GM18507 (cell line): ENCODE results near the gene AP4B1.

Source experiments
- DNase-seq: peaks from one replicate; pipeline ENCODE4 v3.0.0; 2011; ENCODE audit warnings: low read depth; ENCODE audit not compliant: insufficient read length; ENCODE audit errors: extremely low spot score
- FAIRE-seq: peaks from 2 replicates; lab custom pipeline; 2011; peaks lifted over from hg19 to GRCh38; lab: Jason Lieb, UNC

AP4B1 gene

DNA sequence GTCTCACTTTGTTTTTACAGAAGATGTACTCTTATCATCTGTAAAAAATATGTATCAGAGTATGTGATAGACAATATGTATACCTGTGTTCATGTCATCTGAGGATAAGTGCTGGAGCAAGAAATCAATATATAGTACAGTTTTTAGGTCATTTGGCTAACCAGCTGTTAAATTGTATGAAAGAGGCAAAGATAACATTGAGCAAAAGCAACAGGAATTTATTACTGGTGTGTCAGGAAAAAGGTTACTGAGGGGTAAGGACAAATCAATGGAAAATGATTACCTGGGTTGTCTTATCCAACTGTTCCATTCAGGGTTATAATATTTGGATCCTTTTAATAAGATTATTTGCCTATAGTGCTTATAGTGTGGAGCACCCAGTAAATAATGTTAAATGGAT lies 29.4 kb upstream of the AP4B1 start:
- no peak for FAIRE-seq
- no peak for DNase-seq

DNA sequence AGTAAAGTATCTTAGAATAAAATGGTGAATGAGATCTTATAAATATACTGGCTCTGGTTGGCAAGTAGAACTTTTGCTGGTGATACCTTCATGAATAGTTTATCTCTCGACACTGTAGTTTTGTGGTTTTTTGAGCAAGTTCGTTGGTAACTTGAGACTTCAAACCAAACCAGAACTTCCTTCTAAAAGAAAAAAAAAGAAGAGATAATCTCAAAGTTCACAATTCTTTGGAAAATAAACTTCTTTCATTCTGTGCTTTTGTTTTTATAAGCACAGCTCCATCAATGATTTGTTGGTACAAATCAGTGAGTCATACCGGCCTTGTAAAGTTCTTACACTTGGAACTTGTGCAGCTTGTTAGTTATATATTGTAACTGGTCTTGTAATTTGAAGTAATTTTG lies 26.9 kb upstream of the AP4B1 start:
- DNase-seq (no peak), FAIRE-seq (no peak)

DNA sequence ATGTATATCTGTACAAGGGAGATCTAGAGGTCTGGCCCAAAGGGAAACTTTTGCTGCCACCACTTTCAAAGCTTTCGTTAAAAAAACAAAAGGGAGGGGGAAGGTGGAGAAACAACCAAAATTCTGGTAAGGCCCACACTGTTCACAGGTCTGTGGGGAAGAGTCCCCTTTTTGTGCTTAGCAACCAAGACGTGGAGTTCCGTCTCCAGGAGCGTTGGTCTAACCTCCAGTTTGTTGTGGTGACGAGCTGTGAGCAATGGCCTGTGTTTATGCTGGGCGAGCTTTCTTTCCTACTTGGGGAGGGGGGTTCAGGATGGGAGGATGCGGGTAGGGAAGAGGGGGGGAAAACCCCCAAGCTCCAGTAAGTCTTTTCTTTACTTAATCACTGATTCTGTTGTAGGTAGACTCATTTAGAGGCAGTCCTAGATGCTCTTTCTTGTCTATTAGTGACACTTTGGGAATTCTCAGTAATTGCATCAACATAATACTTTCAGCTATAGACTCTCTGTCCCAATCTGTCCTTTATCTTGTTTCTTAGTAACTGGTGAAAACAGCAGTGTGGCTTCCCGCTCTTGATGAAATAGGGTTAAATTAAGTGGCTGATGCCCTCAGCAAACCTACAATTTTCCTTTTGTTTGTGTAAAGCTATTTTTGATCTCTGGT lies 26.0 kb upstream of the AP4B1 start:
- DNase-seq (no peak), FAIRE-seq (peak; percentile 42)

DNA sequence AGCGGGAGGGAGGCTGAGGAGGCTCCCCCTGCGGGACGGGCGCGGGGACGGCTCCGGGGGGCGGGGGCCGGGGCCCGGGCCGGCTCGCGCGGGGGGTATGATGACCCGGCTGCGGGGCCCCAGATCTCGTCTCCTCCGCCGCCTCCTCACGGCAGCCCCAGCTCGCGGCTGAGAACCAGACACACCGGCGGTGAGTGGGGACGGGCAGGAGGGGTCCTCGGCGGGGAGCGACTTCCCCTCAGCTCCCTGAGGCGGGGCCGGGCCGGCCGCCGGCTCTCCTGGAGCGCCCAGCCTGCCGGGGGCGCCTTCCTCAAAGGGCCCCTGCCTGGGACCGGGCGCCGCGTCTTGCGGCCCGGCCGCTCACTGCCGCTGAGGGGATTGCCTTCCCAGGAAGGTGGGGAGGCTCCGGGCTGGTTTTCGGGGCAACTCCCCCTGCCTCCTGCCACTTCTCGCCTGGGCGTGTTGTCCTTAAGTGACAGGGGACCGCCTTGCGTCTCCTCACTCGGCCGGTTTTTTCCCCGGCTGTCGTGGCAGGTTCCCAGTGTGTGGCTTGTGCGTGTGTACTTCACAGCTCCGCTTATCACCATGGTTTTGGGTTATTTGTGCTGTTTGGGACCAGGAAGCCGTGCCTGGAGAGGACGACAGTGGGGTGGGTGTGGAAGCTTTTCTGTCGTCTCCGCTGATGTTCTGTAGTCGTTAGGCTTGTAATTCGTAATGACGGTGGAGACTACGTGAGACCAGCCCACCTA lies 25.3 kb upstream of the AP4B1 start:
- FAIRE-seq (peak; percentile 45), DNase-seq (no peak)

DNA sequence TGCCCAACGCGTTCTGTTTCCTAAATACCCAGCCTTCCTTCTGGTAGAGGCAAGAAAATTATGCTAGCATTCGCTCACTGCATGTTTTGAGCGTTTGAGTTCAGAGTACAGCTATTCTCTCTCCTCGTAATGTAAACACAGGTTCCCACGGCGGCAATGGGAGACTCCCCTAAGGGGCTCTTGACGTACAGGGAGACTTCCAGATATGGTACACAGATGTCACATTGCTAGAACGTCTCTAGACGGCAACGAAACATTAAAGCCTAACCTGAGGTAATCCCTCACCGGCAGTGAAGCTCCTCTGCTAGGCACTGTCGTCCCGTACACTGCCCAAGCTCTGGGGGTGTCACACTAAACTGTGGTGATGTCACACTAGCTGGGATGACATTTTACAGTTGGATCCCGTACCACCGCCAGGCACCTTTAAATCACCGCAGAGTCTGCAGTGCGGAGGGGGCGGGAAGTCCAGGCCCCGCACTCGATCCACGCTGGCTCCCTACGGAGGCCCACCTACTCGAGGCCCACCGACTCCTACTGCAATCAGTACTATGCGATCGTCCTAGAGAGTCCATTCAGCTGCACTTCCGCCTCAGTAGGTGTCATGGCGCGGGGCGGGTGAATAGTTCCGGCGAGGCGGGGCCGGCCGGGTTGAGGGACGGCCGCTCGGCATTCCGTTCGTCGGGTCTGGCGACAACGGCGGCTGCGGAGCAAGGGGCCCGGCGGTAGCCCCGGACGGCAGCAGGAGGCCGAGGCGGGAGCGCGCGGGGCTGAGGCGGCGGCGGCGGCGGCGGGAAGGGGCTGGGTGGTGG lies 24.5 kb upstream of the AP4B1 start, which contains the start of gene HIPK1:
TSS of gene HIPK1 (plus strand) at position 384 of the 809 bp plus-strand sequence.
- FAIRE-seq (peak; percentile 85), DNase-seq (peak; percentile 78)

DNA sequence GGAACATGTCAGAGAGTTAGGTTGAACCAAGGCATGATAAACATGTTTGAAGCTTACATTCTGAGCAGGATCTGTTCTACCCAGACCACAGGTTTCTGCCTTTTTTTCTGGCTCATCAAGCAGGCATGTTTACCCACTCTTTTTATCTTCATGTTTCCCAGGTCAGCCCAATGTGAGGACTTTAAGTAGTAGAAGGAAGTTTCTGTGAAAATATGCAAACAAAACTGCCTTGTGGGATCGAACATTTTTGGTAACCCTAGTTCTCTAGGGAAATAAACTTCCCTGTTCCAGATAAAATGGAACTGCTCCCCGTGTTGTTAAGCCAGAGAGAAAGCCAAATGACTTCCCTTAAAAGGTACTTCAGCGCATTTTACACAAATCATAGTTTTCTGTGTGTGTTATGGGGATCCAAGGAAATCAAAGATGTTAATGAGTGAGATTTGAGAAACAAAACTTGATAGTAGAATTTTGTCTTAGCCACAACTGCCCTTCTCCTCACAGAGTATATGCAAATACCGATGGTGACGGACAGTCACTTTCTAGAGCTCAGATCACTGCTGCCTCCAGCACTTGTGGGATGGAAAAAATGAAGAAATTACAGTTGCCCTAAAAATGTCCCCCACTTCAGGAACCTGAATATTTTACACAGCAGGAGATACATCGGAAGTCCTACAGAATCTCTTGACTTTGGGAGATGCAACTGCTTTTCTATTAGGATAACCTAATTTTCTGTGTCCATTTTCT lies 23.8 kb upstream of the AP4B1 start:
- FAIRE-seq (peak; percentile 71), DNase-seq (no peak)

DNA sequence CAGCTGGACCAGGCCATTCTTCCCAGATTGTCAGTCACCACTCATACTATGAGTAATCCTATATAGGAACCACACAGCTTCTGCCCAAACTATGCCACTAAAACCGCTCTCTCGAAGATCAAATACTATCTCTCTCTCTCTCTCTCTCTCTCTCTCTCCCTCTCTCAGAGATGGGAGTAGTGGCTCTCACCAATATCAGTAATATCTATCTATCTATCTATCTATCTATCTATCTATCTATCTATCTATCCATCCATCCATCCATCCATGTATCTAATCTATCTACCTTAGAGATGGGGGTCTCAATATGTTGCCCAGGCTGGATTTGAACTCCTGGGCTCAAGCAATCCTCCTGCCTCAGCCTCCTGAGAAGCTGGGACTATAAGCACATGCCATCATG lies 19.9 kb upstream of the AP4B1 start:
- no peak for FAIRE-seq
- no peak for DNase-seq

DNA sequence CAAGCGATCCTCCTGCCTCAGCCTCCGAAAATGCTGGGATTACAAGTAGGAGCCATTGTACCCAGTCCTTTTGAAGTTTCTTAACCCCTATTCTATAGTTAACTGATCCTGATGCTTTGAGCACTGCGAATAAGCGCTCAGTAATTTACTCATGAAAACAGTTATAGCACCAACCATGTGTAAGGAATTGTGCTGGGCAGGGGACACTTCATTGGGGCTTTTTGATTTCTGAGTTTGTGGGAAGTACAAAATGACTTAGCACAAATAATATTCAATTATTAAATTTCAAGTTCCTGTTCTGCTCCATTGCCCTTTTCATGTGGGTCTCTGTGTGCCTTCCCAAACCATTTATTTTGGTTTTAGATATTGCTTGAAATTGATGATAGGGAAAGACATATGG lies 18.4 kb upstream of the AP4B1 start:
- FAIRE-seq (no peak), DNase-seq (no peak)

DNA sequence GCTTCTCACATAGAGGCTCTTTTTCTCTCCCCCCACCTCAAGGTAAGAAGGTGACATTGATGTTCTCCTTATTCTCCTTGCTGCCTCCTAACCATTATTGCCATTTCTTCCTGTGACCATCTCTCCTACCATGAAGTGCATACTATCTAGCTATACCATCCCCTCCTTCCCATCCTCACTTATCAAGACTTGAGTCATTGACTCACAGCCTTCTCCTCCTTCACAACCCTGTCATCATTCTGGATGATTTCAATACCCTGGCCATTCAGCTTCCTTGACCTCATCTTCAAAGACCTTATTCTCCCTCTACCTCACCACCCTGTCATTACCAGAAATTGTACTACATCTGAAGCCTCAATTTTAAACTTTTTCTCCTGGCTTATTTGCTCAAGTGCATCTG lies 13.6 kb upstream of the AP4B1 start:
- DNase-seq (no peak), FAIRE-seq (no peak)

DNA sequence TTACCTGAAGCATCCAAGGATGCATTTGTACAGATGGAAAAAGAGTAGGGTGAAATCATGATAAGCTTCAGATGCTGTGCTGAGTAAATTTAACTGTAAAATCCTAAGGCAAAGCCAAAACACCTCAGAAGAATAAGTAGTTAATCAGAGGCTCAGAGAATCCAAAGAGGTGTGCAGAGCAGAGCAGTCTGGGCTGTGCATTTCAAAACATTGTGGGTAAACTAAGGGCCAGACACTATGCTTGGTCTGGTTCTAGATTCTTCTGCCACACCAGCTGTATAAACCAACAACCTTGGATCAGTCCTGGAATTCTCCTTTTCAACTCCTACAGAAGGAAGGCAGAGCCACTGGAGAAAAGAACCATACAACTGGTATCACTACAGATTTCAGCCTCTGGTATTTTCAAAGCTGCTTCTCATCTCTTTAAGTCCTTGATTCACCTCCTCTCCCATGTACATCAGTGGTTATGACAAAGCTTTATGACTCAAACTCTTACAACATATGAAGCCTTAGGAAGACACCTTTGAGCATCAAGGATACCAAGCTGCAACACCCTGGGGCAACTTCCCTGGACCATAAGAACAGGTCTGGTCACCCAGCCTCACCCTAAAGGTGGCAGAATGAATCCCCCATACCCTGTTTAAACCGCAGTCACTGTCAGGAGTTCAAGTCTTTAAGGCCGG lies 12.9 kb upstream of the AP4B1 start:
- FAIRE-seq, result no peak
- no peak for DNase-seq

DNA sequence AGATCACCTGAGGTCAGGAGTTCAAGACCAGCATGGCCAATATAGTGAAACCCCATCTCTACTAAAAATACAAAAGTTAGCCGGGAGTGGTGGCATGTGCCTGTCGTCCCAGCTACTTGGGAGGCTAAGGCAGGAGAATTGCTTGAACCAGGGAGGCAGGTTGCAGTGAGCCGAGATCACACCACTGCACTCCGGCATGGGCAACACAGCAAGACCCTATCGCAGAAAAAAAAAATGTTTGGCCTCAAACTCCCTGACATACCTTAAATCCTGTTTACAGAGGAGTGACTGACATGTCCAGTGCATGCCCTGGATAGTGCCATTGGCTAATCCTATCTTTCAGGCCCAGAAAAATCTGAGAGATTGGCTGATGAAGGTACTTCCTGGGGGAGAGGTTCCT lies 12.4 kb upstream of the AP4B1 start:
- DNase-seq (no peak), FAIRE-seq (no peak)

DNA sequence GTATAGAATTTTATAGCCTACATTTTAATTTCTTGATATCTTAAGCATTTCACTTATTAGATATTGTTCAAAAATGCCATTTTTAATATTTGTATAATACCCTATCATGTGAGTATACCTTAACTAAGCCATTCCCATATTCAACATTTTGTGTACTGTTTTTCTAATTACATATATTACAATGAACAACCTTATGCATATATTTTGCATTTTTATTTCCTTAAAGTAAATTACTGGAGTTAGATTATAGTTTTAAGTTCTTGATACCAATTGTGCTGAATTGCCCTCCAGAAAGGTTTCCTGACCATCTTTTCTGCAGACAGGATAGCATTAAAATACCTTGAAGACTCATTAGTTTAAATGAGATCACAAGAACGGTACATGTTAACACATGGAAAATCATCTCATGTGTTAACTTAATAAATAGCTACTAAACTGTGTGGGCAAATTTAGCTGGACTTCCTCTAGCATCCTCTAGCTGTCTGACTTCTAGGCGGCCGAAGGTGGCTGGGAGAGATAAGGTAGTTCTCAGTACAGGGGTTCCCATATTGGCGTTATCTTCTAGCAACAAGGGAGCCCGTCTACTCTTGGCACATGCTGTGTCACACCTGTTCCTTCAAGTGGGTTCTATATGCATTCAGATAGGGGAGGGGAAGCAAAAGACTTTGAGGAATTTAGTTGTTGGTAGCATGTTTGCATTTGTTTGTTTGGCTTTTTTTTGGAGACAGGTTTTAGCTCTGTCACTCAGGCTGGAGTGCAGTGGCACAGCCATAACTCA lies 9.5 kb upstream of the AP4B1 start:
- FAIRE-seq (no peak), DNase-seq (no peak)

DNA sequence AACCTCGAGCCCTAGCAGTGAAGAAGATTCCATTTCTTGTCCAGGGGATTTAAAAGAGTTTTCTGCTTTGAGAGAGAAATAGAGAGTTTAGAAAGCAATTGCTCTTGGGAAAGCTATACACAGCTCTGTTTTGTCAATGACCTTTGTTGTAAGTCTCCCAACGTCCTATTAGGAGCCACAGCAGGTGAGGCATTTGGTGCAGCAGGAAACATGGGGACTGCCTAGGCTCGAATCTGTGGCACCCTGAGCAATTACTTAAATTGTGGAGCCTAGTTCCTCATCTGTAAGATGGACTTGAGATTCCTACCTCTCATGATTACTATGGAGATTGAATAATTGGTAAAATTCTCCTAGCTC lies 8.7 kb upstream of the AP4B1 start:
- DNase-seq (no peak), FAIRE-seq (no peak)

DNA sequence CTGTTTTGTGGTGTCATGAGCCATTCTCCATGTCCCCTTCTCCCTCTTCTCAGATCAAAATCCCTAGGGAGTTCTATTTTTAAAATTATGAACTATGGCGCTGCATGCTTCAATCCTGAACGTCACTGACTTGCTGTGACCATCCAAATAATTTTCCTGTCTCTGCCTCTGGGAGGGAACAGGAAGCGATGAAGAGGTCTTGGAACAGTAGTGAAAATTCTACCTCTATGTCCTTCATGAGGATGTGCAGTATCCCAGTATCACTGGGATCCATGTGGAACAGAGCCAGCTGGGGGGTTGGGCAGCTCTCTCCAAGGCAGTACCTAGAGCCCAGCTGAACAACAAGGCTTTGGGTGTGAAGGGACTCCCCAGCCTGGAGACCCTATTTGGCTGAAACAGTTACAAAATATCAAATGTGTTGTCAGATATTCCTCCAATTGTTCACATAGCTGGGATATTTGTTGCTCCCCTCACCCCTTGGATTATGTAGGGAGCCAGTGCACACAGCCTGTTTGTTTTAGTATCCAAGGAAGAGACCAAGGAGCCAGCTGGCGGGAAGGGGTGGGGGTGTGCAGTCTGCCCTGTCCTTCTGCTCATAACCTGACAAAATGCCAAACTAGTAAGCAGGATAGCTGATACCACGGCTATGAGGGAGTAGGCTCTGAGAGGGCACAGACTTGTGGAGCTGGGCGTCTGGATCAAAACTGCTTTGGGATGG lies 8.2 kb upstream of the AP4B1 start:
- DNase-seq, result no peak
- FAIRE-seq, result no peak

DNA sequence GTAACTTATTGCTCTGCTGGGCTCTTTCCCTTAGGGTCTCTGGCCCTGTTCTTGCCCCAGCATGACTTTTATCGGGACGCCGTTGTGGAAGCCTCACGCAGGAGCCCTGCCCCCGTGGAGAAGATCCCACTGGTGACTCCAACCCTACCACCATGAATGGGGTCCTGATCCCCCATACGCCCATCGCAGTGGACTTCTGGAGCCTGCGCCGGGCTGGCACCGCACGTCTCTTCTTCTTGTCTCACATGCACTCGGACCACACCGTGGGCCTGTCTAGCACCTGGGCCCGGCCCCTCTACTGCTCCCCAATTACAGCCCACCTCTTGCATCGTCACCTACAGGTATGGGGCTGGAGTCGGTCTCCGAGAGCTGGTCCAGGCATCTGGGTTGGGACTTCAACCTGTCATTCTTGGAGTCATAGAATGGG lies 849 bp upstream of the AP4B1 start:
- FAIRE-seq, result no peak
- no peak for DNase-seq

DNA sequence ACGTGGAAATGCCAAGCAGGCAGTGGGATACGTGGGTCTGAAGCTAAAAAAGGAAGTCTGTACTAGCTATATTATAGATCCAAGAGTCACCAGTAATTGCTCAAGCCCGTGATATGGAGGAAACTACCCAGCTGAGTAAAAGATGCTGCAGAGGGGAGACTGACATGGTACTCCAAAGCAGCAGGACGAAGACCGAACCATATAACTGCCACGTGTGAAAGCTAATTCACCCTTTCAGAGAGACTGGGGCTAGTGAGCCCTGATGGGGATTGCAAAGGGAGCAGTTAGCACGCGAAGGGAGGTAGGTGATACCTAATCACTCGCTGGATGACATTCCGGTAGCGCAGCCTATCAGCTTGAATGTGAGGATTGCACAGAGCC lies 316 bp downstream of the AP4B1 start:
- FAIRE-seq (no peak), DNase-seq (no peak)

DNA sequence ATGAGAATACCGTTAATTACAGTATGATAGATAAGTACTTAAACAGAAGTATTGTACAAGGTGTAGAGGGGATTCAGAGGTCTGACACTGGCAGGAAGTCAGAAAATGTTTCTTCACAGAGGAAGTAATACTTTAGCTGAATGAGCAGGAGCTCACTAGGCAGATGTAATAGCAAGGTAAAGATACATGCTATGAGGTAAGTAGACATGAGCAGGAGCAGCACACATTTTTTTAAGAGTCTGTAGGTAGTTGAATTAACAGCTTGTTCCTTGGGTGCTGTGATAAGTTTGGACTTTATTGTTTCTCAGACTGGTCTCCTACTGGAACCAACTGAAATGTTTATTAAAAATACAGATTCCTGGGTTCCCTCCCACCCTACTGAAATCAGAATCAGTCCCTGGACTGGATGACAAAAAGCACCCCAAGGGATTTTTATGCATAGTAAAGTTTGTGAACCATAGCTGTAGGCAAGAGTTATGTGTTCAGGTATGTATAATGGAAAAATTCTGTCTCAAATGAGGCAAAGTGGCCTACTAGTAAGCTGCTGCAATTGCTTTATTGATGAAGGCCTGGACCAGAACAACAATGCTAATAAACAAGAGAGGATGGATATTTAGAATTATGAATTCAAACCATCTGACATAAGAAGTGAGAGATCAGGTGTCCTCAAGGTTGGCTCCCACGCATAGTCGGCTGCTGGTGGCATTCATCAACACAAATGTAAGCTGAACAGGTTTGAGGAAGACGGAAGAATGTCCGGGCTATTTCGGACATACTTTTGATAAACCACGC lies 902 bp downstream of the AP4B1 start:
- FAIRE-seq (no peak), DNase-seq (no peak)
